Measurements from ENCODE around the gene SASH1. TPM values are rescaled to one million over a fixed set of nuclear protein-coding genes. Genes with fewer than 3 reads are reported as not detected.

SASH1 gene
- total RNA-seq, 4 donors from 2014 or later = 55.3 to 118 (median 79.6) TPM

DNA sequence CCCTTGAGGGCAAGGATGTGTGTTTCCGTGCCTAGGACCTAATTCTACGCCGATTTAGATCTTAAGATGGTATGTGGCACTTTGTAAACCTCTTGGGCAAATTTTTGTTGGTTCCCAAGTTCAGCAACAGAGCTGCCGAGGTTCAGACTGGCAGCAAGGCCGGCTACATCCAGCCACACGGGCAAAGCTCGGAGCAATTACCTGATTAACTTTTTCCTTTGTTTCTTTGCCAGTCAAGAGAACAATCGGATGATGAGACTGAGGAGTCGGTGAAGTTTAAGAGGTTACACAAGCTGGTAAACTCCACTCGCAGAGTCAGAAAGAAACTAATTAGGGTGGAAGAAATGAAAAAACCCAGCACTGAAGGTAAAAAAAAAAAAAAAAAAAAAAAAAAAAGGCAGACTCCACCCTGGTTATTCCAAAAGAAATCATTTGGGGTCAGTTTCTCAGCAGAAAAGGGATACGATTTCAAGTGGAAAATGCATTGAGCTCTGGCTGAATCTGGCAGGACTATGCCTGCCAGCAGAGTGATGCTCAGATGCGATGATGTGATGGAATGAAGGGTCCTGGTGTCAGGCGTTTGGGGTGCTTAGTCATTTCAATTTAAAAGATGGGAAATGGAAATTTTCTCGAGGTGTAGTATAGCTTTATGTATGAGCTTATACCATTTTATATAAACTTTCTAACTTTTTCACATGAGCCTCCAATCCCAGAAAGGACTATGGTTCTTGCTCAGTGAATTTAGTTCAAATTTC is 171.6 kb downstream of the SASH1 start:
- intact Hi-C loops (cut with DNase I) = no loop called here
- H3K4me3 ChIP-seq = peak overlapping the region in 3 of 4 donors; percentile 5 to 31 (median 10)
- TF ChIP-seq, protein P1, sequence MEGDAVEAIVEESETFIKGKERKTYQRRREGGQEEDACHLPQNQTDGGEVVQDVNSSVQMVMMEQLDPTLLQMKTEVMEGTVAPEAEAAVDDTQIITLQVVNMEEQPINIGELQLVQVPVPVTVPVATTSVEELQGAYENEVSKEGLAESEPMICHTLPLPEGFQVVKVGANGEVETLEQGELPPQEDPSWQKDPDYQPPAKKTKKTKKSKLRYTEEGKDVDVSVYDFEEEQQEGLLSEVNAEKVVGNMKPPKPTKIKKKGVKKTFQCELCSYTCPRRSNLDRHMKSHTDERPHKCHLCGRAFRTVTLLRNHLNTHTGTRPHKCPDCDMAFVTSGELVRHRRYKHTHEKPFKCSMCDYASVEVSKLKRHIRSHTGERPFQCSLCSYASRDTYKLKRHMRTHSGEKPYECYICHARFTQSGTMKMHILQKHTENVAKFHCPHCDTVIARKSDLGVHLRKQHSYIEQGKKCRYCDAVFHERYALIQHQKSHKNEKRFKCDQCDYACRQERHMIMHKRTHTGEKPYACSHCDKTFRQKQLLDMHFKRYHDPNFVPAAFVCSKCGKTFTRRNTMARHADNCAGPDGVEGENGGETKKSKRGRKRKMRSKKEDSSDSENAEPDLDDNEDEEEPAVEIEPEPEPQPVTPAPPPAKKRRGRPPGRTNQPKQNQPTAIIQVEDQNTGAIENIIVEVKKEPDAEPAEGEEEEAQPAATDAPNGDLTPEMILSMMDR (IDR thresholded peaks at IDR 0.05) = no peak
- no peak for TF ChIP-seq POLR2A (IDR thresholded peaks at IDR 0.05)
- H3K27me3 ChIP-seq = no peaks in the 10 kb centered on the region
- peak overlapping the region; percentile 61 to 93 (median 83) for H3K27ac ChIP-seq
- no peak for DNase-seq
- no peaks in the 10 kb centered on the region for H3K9me3 ChIP-seq
- peaks cover 9 to 69% (median 18%) of the 10 kb centered on the region in 3 donors for H3K4me1 ChIP-seq
- 40 to 63% methylated on average over 11 to 12 of the region's 14 CpGs for WGBS, 2 donors
- H3K36me3 ChIP-seq = peaks cover 0 to 43% (median 3%) of the 10 kb centered on the region in 3 donors

GRCh38 chr6:148516217-148516616 is 173.6 kb downstream of the SASH1 start:
- Histone ChIP-seq H3K4me1 (peaks cover 9 to 76% (median 21%) of the 10 kb centered on the region in 3 donors), H3K4me3 (no peak overlapping the region), H3K9me3 (no peaks in the 10 kb centered on the region), H3K36me3 (peaks cover 8 to 63% (median 10%) of the 10 kb centered on the region in 3 donors), H3K27me3 (no peaks in the 10 kb centered on the region), H3K27ac (peak overlapping the region in 2 of 4 donors; percentile 22 to 59)
- TF ChIP-seq POLR2A (IDR thresholded peaks at IDR 0.05) = no peak
- TF ChIP-seq, protein P1 (IDR thresholded peaks at IDR 0.05) = no peak
- no peak for DNase-seq
- 23 to 37% methylated on average over 3 to 6 of the region's 7 CpGs for WGBS, 2 donors
- intact Hi-C loops (cut with DNase I) = no loop called here

DNA sequence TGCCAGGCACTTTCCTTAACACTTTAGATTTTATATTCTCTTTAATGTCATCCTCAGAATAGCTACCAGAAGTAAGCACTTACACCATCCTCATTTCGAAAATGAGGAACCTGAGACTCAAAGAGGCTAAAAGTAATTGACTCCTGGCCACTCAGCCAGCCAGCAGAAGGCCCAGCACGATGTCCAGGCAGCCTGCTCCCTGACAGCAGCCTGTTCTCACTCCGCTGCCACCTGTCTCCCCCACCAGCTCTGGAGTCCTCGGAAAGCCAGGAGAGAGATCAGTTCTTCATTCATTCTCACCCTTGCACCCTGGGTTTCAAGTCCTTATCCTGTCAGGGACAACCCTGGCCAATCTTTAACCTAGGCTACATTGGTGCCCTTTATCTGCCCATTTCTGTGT is 174.0 kb downstream of the SASH1 start:
- H3K27ac ChIP-seq = peak overlapping the region in 3 of 4 donors; percentile 22 to 59 (median 47)
- WGBS, 2 donors = 63 to 71% methylated on average over 4 of the region's 4 CpGs
- no peaks in the 10 kb centered on the region for H3K9me3 ChIP-seq
- TF ChIP-seq, protein P1 (IDR thresholded peaks at IDR 0.05) = no peak
- no peak for TF ChIP-seq POLR2A (IDR thresholded peaks at IDR 0.05)
- H3K27me3 ChIP-seq = no peaks in the 10 kb centered on the region
- no peak overlapping the region for H3K4me3 ChIP-seq
- peaks cover 9 to 80% (median 23%) of the 10 kb centered on the region in 3 donors for H3K4me1 ChIP-seq
- DNase-seq = no peak
- intact Hi-C loops (cut with DNase I) = no loop called here
- H3K36me3 ChIP-seq = peaks cover 8 to 67% (median 10%) of the 10 kb centered on the region in 3 donors

- H3K4me3 ChIP-seq = no peak overlapping the region
- intact Hi-C loops (cut with DNase I) = no loop called here
- H3K4me1 ChIP-seq = peaks cover 9 to 85% (median 23%) of the 10 kb centered on the region in 3 donors
- H3K27ac ChIP-seq = peak overlapping the region in 3 of 4 donors; percentile 22 to 59 (median 47)
- DNase-seq = no peak
- H3K36me3 ChIP-seq = peaks cover 8 to 75% (median 10%) of the 10 kb centered on the region in 3 donors
- WGBS, 2 donors = 86 to 93% methylated on average over 5 to 9 of the region's 10 CpGs
- no peaks in the 10 kb centered on the region for H3K9me3 ChIP-seq
- TF ChIP-seq, protein P1 (IDR thresholded peaks at IDR 0.05) = no peak
- TF ChIP-seq POLR2A (IDR thresholded peaks at IDR 0.05) = no peak
- H3K27me3 ChIP-seq = no peaks in the 10 kb centered on the region
Measured at GRCh38 chr6:148517470-148517869, 174.8 kb downstream of the SASH1 start.

DNA sequence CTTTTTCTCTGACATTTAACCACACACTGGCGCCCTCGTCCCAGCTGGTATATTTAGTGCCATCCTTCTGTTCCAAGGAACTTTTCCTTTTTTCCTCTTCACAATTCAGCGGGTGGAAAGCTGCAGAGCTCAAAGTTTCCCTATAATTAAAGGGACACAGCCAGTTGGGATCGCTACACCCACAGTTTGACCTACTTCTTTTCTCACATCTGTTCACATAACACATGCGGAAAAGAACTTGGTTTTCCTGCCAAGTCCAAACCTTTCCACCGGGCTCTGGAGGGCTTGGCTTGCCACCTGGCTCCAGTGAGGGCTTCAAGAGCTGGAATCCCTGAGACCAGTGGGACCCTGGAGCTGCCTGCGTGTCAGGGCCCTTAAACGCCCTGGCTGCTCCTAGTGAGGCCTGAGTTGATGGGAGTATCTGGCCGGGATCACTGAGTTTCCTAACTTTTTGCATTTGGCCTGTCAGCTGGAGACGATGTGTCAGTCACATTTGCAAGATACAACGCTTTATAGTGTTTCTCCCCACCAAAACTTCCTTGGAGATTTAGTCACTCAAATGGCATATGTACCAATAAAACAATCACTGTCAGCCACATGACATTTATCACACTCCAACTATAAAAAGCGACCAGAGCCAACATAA is 176.0 kb downstream of the SASH1 start:
- H3K9me3 ChIP-seq = no peaks in the 10 kb centered on the region
- peaks cover 4 to 74% (median 15%) of the 10 kb centered on the region in 3 donors for H3K4me1 ChIP-seq
- H3K36me3 ChIP-seq = peaks cover 8 to 87% (median 10%) of the 10 kb centered on the region in 3 donors
- H3K4me3 ChIP-seq = no peak overlapping the region
- no peak for TF ChIP-seq POLR2A (IDR thresholded peaks at IDR 0.05)
- TF ChIP-seq, protein P1 (IDR thresholded peaks at IDR 0.05) = no peak
- no peaks in the 10 kb centered on the region for H3K27me3 ChIP-seq
- 72 to 85% methylated on average over 8 to 11 of the region's 12 CpGs for WGBS, 2 donors
- H3K27ac ChIP-seq = peak overlapping the region in 3 of 4 donors; percentile 22 to 59 (median 45)
- no peak for DNase-seq
- intact Hi-C loops (cut with DNase I) = no loop called here

Data from esophagus squamous epithelium (tissue), 5 donors.